Measurements from ENCODE around the gene CFAP299.

Gene CFAP299

GRCh38 chr4:80948995-80949394, 613.5 kb downstream of the CFAP299 start:
- no peak overlapping the region for H3K4me3 ChIP-seq (replicated peaks; ENCODE audit: low read depth, low read length)
- DNase-seq (ENCODE audit: low read depth): no peak
- TF ChIP-seq CTCF (IDR thresholded peaks at IDR 0.05; ENCODE audit: low read length, missing control alignments): no peak

- no peak overlapping the region for H3K4me3 ChIP-seq (replicated peaks; ENCODE audit: low read depth, low read length)
- no peak for TF ChIP-seq CTCF (IDR thresholded peaks at IDR 0.05; ENCODE audit: low read length, missing control alignments)
- no peak for DNase-seq (ENCODE audit: low read depth)
Measured at GRCh38 chr4:80956421-80956820, 620.9 kb downstream of the CFAP299 start.

GRCh38 chr4:80963051-80963450, 627.5 kb downstream of the CFAP299 start:
- no peak for TF ChIP-seq CTCF (IDR thresholded peaks at IDR 0.05; ENCODE audit: low read length, missing control alignments)
- no peak overlapping the region for H3K4me3 ChIP-seq (replicated peaks; ENCODE audit: low read depth, low read length)
- no peak for DNase-seq (ENCODE audit: low read depth)

- TF ChIP-seq CTCF (IDR thresholded peaks at IDR 0.05; ENCODE audit: low read length, missing control alignments): no peak
- no peak for DNase-seq (ENCODE audit: low read depth)
- no peak overlapping the region for H3K4me3 ChIP-seq (replicated peaks; ENCODE audit: low read depth, low read length)
Measured at GRCh38 chr4:80967346-80967745, 631.8 kb downstream of the CFAP299 start.

- no peak for DNase-seq (ENCODE audit: low read depth)
- TF ChIP-seq CTCF (IDR thresholded peaks at IDR 0.05; ENCODE audit: low read length, missing control alignments): no peak
- H3K4me3 ChIP-seq (replicated peaks; ENCODE audit: low read depth, low read length): no peak overlapping the region
Measured at GRCh38 chr4:80980239-80980638, 644.7 kb downstream of the CFAP299 start.

GRCh38 chr4:80986011-80986410, 650.5 kb downstream of the CFAP299 start:
- no peak for TF ChIP-seq CTCF (IDR thresholded peaks at IDR 0.05; ENCODE audit: low read length, missing control alignments)
- H3K4me3 ChIP-seq (replicated peaks; ENCODE audit: low read depth, low read length): no peak overlapping the region
- DNase-seq (ENCODE audit: low read depth): no peak

- no peak overlapping the region for H3K4me3 ChIP-seq (replicated peaks; ENCODE audit: low read depth, low read length)
- peak; percentile 80 for DNase-seq (ENCODE audit: low read depth)
- TF ChIP-seq CTCF (IDR thresholded peaks at IDR 0.05; ENCODE audit: low read length, missing control alignments): peak; percentile 72
Measured at GRCh38 chr4:80989921-80990544, 654.5 kb downstream of the CFAP299 start.

Data from fibroblast of pulmonary artery (primary cell).